Activated CD8-positive, alpha-beta memory T cell treated with anti-CD3 and anti-CD28 coated beads for 4 hours (primary cell): Measurements from ENCODE around the gene CST9L.

Experiments
- DNase-seq, 2 donors: peaks; one replicate each; pipeline ENCODE4 v3.0.0-alpha.2; 2020; ENCODE audit warnings: low read depth in 2 of 2

The CST9L gene

GRCh38 chr20:23546435-23547144 lies 21.7 kb downstream of the CST9L start:
- no peak for DNase-seq

DNA sequence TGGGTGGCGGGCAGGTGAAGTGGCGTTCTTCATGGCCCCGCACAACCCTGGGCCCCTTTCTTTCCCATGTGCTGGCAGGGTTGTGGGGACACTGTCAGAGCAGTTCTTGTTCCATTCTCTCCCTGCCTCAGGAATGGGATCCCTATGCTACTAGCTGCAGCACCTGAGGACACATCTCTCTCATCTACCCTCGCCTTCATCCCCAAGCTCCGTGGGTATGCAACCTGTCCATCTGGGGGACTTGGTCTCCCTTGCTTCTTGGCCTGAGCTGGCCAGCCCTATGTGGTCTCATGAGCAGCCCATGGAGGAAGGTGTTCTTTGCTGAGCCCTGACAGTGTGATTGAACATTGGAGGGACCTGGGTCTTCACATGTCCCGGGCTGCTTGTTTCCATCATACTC lies 24.2 kb downstream of the CST9L start:
- no peak for DNase-seq

DNA sequence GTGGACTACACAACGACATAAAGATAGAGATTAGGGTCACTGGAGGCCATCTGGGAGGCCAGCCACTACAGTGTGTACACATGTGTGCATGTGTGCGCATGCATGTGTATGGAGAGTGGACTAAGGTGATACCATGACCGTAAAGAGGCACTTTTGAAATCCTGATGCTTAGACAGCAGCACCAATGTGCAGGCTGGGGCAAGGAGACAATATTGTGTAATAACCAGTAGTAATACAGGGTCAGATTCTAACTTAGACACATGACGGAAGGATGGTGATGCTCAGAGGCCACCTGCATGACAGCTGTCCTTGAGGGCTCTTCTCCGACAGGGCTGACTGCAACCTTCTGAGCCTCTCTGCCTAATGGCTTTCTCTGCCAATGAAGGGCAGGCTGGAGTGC lies 25.5 kb downstream of the CST9L start:
- DNase-seq, result no peak

DNA sequence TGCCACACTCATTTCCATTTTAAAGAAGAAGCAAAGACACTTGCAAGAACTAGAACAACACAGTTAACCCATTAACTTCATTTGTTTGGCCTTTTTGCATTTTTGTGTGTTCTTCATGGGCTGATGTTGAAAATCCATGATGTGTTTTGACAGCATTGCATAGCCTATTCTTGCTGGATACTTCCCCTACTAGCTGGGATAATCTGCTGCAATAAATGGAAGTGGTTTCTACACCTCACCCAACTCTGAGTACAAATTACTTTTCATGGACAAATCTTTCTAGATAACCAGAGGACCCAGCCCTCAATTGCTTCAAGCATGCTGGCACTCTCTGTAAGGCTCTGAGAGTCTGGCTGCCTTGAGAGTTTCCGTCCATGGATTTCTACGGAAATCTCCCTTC lies 26.5 kb downstream of the CST9L start:
- no peak for DNase-seq

GRCh38 chr20:23541330-23541729 lies 27.0 kb downstream of the CST9L start:
- DNase-seq, result no peak

DNA sequence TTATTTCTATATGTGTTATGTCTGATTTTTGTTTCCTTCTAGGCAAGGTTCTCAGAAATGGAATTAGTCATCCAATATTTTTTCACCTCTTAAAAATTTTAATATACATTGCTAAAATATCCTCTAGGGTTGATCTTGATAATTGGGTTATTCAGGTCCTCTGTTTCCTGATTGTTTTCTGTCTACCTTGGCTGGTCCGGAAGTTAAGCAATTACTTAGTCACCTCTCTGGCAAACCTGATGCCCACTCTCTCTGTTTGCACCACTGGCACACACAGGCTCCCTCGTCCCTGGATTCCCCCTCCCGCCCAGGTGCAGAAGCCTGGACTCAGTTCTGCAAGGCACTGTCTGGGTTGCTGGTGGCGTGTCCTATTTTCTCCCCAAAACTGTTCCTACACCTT lies 27.7 kb downstream of the CST9L start:
- DNase-seq, result no peak

GRCh38 chr20:23537030-23537429 lies 31.3 kb downstream of the CST9L start:
- no peak for DNase-seq

GRCh38 chr20:23536328-23536974 lies 31.8 kb downstream of the CST9L start:
- DNase-seq, result no peak

- DNase-seq, result no peak
Measured at GRCh38 chr20:23534801-23535593, 33.3 kb downstream of the CST9L start.

DNA sequence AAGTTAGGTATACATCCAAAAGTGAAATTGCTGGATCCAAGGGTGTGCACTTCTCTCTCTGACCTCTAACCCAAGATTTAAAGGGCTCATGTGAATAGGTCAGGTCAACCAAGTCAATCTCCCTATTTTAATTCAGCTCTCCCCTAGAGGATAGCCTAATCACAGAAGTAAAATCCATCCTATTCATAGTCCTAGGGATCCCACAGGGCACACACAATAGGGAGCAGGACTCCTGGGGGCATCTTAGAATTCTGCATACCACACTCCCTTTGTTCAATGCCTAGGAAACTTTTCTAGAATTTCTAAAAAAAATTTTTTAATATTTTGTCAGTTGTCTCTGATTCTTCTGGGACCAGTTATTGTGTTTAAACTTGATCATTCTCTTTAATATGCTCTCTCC lies 35.1 kb downstream of the CST9L start:
- DNase-seq, result no peak

DNA sequence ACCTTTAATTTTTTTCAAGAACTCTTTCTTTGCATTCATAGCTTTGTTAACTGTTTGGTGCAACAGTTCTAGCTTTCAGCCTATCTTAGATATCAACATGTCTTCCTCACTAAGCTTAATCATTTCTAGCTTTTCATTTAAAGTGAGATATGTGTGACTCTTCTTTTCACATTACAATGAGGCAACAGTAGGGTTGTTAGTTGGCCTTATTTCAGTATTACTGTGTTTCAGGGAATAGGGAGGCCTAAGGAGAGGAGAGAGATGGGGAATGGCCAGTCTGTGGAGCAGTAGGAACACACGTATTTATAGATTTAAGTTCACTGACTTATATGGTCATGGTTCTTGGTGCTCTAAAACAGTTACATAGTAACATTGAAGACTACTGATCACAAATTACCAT lies 35.8 kb downstream of the CST9L start:
- no peak for DNase-seq

- DNase-seq, result no peak
Measured at GRCh38 chr20:23530937-23531567, 37.2 kb downstream of the CST9L start.

DNA sequence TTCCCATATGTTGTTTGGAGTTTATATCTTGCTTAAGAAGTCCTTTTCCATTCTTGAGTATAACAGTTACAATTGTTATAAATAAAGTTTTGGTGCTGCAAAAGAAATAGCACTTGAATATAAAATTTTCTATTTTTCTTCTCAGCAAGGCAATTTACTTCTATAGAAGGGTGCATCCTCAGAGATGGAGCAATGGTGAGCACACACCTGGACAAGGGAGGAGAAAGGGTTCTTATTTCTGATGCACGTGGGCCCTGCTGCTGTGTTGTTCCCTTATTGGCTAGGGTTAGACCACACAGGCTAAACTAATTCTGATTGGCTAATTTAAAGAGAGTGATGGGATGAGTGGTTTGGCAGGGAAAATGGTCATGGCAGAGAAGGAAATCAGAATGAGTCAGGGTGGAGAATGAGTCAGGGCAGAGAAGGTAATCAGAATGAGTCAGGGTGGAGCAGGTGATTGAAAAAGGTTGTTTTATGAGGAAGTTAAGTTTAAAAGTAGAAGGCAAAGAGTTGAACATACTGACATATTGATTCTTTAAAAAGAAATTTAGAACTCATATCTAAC lies 39.3 kb downstream of the CST9L start:
- DNase-seq, result no peak

GRCh38 chr20:23526850-23527249 lies 41.4 kb downstream of the CST9L start:
- DNase-seq, result no peak

DNA sequence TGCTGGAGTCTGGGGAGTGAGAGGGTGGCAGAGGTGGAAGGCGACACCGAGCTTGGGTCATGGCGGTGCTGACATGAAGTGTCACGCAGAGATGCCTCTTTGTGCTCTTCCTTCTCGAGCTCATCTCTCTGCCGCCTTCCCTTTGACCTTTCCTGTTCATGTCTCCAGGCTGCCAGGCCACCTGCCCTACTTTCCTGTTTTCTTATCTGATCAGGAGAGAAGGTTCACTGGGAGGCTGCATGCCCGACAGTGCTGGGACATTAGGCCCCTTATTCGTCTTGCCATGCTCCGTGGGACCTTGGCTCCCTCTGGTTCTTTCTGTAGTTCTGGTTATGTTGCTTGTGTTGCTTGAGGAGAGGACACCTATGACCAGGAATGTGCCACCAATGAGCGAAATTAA lies 44.1 kb downstream of the CST9L start:
- no peak for DNase-seq

DNA sequence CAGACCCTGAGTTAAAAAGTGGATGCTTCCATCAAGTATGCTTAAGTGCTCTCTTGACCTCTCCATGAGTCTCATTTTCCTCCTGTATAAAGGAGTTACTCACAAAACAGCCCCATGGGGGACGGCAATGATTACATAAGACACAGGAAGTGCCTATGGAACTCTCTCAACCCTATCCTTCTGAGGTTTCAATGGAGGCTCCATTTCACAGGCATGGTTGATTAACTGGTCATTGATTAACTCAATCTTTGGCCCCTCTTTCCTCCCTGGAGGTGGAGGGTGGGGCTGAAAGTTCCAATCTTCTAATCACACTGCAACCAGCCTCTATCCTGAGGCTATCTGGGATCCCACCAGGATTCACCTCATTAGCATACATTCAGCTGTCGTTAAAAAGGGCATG lies 48.1 kb downstream of the CST9L start:
- DNase-seq, result no peak

DNA sequence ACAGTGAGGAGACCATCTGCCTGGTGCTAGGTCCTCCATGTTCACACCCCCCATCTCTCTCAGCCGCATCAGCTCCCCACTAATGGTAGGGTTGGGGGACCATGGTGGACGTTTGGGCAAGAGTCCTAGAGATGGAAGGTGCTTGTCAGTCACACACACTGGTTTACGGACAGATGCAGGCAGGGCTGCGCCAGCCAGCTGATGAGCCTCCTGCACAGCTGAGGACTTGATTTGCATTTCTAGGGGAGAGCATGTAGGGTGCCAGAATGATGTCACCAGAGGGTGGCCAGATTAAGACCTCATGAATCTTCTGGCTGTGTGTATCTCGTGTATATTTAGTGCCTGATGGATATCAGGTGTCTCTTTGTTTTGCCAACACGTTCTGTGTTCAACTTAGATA lies 48.7 kb downstream of the CST9L start:
- no peak for DNase-seq

DNA sequence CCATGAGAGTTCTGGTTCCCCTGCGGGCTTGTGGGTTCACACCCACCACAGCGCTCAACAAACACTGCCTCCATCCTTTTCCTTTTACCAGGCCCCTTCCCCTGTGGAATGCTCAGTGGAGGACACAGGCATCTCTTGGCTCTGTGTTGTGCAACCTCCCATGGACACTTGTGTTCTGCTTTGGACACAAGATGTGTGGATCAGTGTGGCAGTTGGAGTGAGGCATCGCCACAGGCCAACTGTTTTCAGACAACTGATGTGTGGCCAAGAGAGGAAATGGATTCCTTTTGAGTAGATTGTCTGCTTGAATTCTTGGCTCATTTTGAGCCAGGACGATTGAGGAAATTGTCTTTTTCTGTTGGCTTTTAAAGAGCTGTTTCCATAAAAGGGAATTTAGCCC lies 50.6 kb downstream of the CST9L start:
- DNase-seq, result no peak

GRCh38 chr20:23515250-23515939 lies 52.9 kb downstream of the CST9L start:
- DNase-seq, result no peak

GRCh38 chr20:23514848-23515247 lies 53.4 kb downstream of the CST9L start:
- no peak for DNase-seq
